GM21381 (cell line): Measurements from ENCODE around the gene GJD4.

Experiments
- ATAC-seq: cut with Tn5 transposase; IDR thresholded peaks from one replicate; pipeline ENCODE4 v1.9.1; 2021; ENCODE audit warnings: mild to moderate bottlenecking, moderate library complexity; ENCODE audit not compliant: unreplicated experiment

Gene GJD4

DNA sequence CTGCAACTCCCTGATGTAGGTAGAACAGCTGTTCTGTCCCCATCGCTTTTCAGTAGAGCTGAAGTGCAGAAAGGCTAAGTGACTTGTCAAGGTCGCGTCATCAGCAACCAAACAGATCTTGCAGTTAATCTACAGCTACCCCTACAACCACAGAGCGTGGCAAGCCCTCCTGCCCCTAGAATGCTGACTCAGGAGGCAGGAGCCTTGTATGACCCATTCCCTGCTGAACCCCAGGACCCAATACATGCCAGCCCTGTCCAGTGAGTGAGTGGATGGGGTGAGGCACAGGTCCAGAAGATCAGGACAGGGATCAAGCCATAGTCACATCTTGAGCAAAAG lies 26.6 kb upstream of the GJD4 start:
- no peak for ATAC-seq

DNA sequence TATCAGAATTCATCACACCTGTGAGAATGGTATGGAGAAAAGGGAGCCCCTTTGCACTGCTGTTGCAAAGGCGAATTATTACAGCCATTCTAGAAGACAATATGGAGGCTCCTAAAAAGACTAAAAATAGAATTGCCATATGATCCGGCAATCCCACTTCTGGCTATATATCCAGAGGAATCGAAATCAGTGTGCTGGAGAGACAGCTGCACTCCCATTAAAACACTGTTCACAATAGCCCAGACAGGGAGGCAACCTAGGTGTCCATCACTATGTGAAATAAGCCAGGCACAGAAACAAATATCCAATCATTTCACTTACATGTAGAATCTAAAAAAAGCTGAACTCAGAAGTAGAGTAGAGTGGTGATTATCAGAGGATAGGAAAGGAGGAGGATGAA lies 26.0 kb upstream of the GJD4 start:
- ATAC-seq = no peak

- ATAC-seq = no peak
Measured at GRCh38 chr10:35579726-35580422, 25.3 kb upstream of the GJD4 start.

- ATAC-seq = no peak
Measured at GRCh38 chr10:35580423-35580770, 24.7 kb upstream of the GJD4 start.

GRCh38 chr10:35581655-35582054 lies 23.5 kb upstream of the GJD4 start:
- ATAC-seq = no peak

DNA sequence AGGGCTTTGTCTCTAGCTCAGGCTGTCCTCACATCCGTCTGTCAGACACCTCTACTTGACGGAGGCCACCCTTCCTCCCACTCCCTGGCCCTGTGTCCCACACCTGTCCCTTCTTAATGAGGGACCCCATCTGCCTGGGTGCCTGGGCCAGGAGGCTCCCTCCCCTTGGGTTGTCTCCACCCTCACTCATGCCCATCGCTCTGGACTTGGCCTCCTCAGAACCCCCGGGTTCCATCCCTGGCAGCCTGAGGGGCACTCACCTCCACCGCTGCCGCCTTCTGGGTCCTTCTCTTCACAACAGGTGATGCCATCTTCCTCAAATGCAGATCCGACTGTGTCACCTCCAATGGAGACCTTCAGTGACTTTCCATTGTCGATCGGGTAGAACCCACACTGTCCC lies 20.2 kb upstream of the GJD4 start:
- no peak for ATAC-seq

DNA sequence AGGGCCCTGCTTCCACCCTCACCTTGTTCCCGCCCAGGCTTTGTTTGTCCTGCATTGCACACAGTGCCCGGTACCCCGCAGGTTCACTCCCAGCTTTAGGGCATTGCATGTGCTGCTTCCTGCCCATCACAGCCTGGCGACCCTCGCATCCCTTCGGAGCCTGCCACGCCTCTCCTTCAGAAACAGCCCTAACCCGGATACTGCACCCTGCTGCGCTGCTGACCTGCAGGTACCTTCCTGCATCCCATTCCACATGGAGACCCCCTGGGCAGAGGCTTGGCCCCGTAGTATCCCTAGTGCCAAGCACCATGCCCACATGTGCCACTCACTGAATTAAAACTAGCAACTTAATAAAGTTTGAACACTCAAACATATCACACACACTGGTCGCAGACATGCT lies 19.8 kb upstream of the GJD4 start:
- ATAC-seq = no peak

DNA sequence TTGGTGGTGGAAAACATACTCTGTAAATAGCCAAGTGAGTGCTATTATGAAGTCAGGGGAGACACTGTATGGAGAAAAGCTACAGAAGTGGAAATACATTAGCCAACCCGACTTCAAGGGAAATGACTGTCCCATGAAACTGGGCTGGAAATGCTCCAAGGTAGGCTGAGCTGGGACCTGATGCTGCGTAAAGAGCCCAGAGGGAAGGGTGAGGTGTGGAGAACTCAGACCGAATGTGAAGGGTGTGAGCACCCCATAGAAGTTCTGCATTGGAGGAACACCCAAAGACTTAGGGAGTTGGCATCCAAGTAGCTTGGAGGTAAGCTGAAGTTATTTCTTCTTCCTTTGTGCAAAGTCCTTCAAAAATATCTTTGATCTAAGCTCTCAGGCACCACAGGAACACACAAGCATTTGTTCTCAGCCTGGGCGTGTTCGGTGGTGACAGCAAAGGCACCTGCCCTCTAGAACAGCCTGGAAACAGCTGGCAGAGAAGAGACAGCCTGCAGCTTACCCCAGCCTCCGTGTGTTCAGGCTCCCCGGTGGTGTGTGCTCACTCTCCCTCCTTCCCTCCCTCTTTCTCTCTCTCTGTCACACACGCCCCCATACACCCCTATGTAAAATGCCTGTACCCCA lies 19.1 kb upstream of the GJD4 start:
- ATAC-seq = no peak

DNA sequence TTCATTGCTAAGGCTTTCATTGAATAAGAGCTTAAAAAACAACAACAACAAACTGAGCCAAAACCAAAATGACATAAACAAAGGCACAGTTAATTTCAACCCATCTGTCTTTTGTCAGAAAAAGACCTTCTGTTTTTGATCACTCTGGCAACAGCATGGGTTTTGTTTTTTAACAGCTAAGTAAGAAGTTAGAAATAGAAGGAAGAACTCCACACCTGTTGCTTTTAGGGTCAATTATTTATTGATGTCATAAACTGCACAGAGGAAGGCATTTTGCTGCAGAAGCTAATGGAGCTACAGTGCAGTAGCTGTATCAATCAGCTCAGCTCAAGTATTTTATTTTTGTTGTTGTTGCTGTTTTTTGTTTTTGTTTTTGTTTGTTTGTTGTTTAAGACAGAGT lies 16.3 kb upstream of the GJD4 start:
- ATAC-seq = no peak

DNA sequence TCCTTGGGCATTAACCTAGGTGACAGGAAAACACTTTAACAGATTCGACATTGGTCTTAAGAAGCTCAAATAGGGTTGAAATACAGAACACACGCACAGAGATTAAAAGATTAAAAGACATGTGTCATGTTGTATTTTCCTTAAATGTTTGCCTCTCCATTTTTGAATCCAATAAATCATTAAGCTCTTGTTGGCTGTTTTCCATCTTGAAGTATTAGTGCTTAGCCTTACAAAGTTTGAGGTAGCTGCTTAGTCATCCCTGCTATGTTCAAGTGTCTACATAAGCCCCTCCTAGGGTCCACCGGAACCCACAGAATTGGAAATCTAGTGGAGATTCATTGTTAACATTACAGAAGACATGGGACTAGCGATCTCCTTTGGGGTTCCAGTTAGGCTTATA lies 12.7 kb upstream of the GJD4 start:
- no peak for ATAC-seq

GRCh38 chr10:35594115-35595079 lies 10.7 kb upstream of the GJD4 start:
- no peak for ATAC-seq

- no peak for ATAC-seq
Measured at GRCh38 chr10:35595106-35595505, 10.0 kb upstream of the GJD4 start.

- no peak for ATAC-seq
Measured at GRCh38 chr10:35598379-35598778, 6.8 kb upstream of the GJD4 start.

DNA sequence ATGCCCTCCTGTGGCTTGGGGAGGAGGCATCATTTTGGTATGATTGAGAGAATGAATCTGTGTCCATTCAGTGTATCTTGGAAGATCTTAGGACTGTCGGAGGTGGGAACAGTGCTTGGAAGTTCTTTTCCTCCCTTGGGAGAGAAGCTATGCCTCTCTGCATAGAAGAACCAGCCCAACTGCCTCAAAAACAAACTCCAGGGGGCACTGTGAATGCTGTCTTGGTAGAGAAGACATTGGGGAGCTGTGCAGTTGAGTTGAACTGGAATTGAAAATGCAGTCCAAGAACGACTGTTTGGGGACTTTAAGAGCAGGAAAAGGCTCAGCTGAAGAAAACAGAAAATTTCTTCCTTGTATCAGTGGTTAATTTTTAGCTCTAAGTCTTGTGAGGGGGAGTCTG lies 4.9 kb upstream of the GJD4 start:
- no peak for ATAC-seq

- no peak for ATAC-seq
Measured at GRCh38 chr10:35606430-35606829, 1.3 kb downstream of the GJD4 start.

DNA sequence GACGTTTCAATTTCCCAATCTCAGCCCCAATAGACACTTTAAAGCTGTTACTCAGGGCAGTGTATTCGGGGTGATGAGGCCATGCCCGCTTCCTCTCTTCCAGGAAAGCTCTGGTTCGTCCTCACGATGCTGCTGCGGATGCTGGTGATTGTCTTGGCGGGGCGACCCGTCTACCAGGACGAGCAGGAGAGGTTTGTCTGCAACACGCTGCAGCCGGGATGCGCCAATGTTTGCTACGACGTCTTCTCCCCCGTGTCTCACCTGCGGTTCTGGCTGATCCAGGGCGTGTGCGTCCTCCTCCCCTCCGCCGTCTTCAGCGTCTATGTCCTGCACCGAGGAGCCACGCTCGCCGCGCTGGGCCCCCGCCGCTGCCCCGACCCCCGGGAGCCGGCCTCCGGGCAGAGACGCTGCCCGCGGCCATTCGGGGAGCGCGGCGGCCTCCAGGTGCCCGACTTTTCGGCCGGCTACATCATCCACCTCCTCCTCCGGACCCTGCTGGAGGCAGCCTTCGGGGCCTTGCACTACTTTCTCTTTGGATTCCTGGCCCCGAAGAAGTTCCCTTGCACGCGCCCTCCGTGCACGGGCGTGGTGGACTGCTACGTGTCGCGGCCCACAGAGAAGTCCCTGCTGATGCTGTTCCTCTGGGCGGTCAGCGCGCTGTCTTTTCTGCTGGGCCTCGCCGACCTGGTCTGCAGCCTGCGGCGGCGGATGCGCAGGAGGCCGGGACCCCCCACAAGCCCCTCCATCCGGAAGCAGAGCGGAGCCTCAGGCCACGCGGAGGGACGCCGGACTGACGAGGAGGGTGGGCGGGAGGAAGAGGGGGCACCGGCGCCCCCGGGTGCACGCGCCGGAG lies 2.6 kb downstream of the GJD4 start:
- no peak for ATAC-seq

GRCh38 chr10:35608328-35608672 lies 3.2 kb downstream of the GJD4 start:
- no peak for ATAC-seq

GRCh38 chr10:35611750-35612149 lies 6.6 kb downstream of the GJD4 start:
- ATAC-seq = no peak

GRCh38 chr10:35612385-35613106 lies 7.4 kb downstream of the GJD4 start:
- ATAC-seq = no peak

GRCh38 chr10:35613107-35613440 lies 7.9 kb downstream of the GJD4 start:
- ATAC-seq = no peak
